ENCODE data around the gene CENPU.

GRCh38 chr4:184763150-184763780, 29.4 kb upstream of the CENPU start:
- no peak for TF ChIP-seq CTCF (IDR thresholded peaks at IDR 0.05)
- no peak for TF ChIP-seq ZFX (IDR thresholded peaks at IDR 0.05; ENCODE audit: borderline replicate concordance)
